Measurements from ENCODE around the gene EEA1.

DNA sequence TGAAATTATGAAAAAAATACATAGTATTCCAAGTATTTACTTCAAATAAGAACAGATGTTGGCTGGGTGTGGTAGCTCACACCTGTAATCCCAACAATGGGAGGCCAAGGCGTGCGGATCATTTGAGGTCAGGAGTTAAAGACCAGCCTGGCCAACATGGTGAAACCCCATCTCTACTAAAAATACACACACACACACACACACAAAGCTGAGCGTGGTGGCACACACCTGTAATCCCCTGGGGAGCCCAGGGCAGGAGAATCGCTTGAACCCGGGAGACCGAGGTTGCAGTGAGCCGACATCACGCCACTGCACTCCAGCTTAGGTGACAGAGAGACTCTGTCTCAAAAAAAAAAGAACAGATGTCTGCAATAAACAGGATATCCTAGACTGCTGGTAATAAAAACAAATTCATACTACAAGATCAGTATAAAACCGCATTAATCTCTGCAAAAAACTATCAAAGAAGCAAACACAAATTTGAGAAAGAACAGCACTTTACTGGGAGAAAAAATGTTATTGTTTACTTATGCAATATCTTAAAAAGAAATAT is 23.8 kb downstream of the EEA1 start:
- TF ChIP-seq POLR2A (IDR thresholded peaks at IDR 0.05; ENCODE audit: low read depth, low read length) = no peak
- no peak for TF ChIP-seq POLR2AphosphoS5 (IDR thresholded peaks at IDR 0.05; ENCODE audit: low read depth, low read length)
- no peak for TF ChIP-seq POU2F2 (IDR thresholded peaks at IDR 0.05; ENCODE audit: low read depth, low read length)
- TF ChIP-seq TAF1 (IDR thresholded peaks at IDR 0.05; ENCODE audit: low read depth, low read length) = no peak
- TF ChIP-seq SPI1 (IDR thresholded peaks at IDR 0.05; ENCODE audit: low read depth, low read length) = no peak
